Lower lobe of right lung (tissue), 2 donors: ENCODE results near the gene ESF1. TPM values are rescaled to one million over a fixed set of nuclear protein-coding genes. Genes with fewer than 3 reads are reported as not detected.
A peak's percentile ranks its signal among the peaks of the same experiment; 100 is the strongest.

Source experiments
- ATAC-seq, 2 donors: fragments of 200-7000 bp; cut with Tn5 transposase; one replicate each; pipeline ENCODE4 v1.9.1; 2020 to 2022; ENCODE audit warnings: mild to moderate bottlenecking in 2 of 2, moderate library complexity in 2 of 2
- DNase-seq: peaks from one replicate; pipeline ENCODE4 v3.0.0-alpha.2; 2020
- H3K27ac ChIP-seq: fragments of 200-600 bp; one replicate; pipeline ENCODE4 v1.8.0; 2022
- H3K27me3 ChIP-seq: fragments of 200-600 bp; one replicate; pipeline ENCODE4 v1.8.0; 2022; ENCODE audit warnings: low read depth
- H3K36me3 ChIP-seq: fragments of 200-600 bp; one replicate; pipeline ENCODE4 v1.8.0; 2022; ENCODE audit warnings: mild to moderate bottlenecking
- H3K4me1 ChIP-seq: fragments of 200-600 bp; one replicate; pipeline ENCODE4 v1.8.0; 2022
- H3K4me3 ChIP-seq: fragments of 200-600 bp; one replicate; pipeline ENCODE4 v1.8.0; 2022; ENCODE audit warnings: mild to moderate bottlenecking
- H3K9me3 ChIP-seq: fragments of 200-600 bp; one replicate; pipeline ENCODE4 v1.8.0; 2022
- CTCF ChIP-seq: fragments of 200-600 bp; IDR thresholded peaks from one replicate; pipeline ENCODE4 v1.8.0; 2022; ENCODE audit warnings: antibody characterized with exemption, mild to moderate bottlenecking
- intact Hi-C: fragments of 100-400 bp; cut with DNase I; formaldehyde crosslinking; loops from one replicate; pipeline ENCODE4 v1.11.0; 2022
- long read RNA-seq: library from polyadenylated mRNA; unstranded; transcript quantifications from one replicate; pipeline ENCODE4 v2.0.0, GENCODE V29; 2021
- total RNA-seq: library from RNA; stranded (reverse); fragmentation: NEBNext Ultra II Directional; extraction: Animal tissue kit (Norgen Biotek cat#: 25700); gene quantifications from one replicate; pipeline ENCODE4 v1.2.1, GENCODE V29; 2021
- donor health status: DM: no; HTN: yes; CAD: no; lungs with severe emphysema.

Gene ESF1
- total RNA-seq = 12.4 TPM
- long read RNA-seq, partial matches to known transcripts = 16 of 24 reads
- long read RNA-seq, other reads (novel, unspliced or antisense) = 8 of 24 reads

- H3K9me3 ChIP-seq = no peaks in the 10 kb centered on the region
- no peaks in the 10 kb centered on the region for H3K27me3 ChIP-seq
- H3K4me1 ChIP-seq = peaks cover 37% of the 10 kb centered on the region
- H3K27ac ChIP-seq = peak within 1 kb of the TSS; percentile 94
- intact Hi-C loops = no loop called here
- ATAC-seq (peak; percentile 99 to 100), DNase-seq (peak; percentile 97)
- H3K4me3 ChIP-seq = peak within 1 kb of the TSS; percentile 90
- peaks cover 27% of the 10 kb centered on the region for H3K36me3 ChIP-seq
- no peak for TF ChIP-seq CTCF
Observed at GRCh38 chr20:13784893-13785715, at the start of gene ESF1, which contains the start of gene NDUFAF5. Gene ESF1 (minus strand): TSS chr20:13784919. CDS start chr20:13783140, 1,779 bp downstream. Gene NDUFAF5 (plus strand): TSS chr20:13785028. CDS start chr20:13785069, 41 bp downstream.

- Histone ChIP-seq H3K36me3 (no peaks in the 10 kb centered on the region), H3K27ac (no peak overlapping the region), H3K4me3 (no peak overlapping the region), H3K4me1 (no peaks in the 10 kb centered on the region), H3K27me3 (no peaks in the 10 kb centered on the region), H3K9me3 (no peaks in the 10 kb centered on the region)
- no peak for TF ChIP-seq CTCF
- DNase-seq (no peak), ATAC-seq (no peak)
- intact Hi-C loops = no loop called here
Observed at GRCh38 chr20:13831476-13831875, 46.8 kb upstream of the ESF1 start.

GRCh38 chr20:13825465-13825864, 40.7 kb upstream of the ESF1 start:
- peaks cover 6% of the 10 kb centered on the region for H3K4me1 ChIP-seq
- no peak for TF ChIP-seq CTCF
- H3K4me3 ChIP-seq = no peak overlapping the region
- no peaks in the 10 kb centered on the region for H3K27me3 ChIP-seq
- no peak for ATAC-seq
- no peak overlapping the region for H3K27ac ChIP-seq
- no peak for DNase-seq
- H3K9me3 ChIP-seq = no peaks in the 10 kb centered on the region
- no peaks in the 10 kb centered on the region for H3K36me3 ChIP-seq
- intact Hi-C loops = no loop called here

GRCh38 chr20:13824459-13824858, 39.7 kb upstream of the ESF1 start:
- intact Hi-C loops = no loop called here
- ATAC-seq = no peak
- DNase-seq = no peak
- H3K27ac ChIP-seq = no peak overlapping the region
- H3K27me3 ChIP-seq = no peaks in the 10 kb centered on the region
- peaks cover 6% of the 10 kb centered on the region for H3K4me1 ChIP-seq
- no peak overlapping the region for H3K4me3 ChIP-seq
- no peaks in the 10 kb centered on the region for H3K9me3 ChIP-seq
- no peaks in the 10 kb centered on the region for H3K36me3 ChIP-seq
- TF ChIP-seq CTCF = no peak

- H3K36me3 ChIP-seq = peaks cover 12% of the 10 kb centered on the region
- DNase-seq (no peak), ATAC-seq (no peak)
- no peak for TF ChIP-seq CTCF
- H3K9me3 ChIP-seq = no peaks in the 10 kb centered on the region
- peaks cover 6% of the 10 kb centered on the region for H3K4me1 ChIP-seq
- no peak overlapping the region for H3K4me3 ChIP-seq
- intact Hi-C loops = no loop called here
- H3K27me3 ChIP-seq = no peaks in the 10 kb centered on the region
- no peak overlapping the region for H3K27ac ChIP-seq
Observed at GRCh38 chr20:13822459-13822858, 37.7 kb upstream of the ESF1 start.
